Measurements from ENCODE around the gene MSI2.

DNA sequence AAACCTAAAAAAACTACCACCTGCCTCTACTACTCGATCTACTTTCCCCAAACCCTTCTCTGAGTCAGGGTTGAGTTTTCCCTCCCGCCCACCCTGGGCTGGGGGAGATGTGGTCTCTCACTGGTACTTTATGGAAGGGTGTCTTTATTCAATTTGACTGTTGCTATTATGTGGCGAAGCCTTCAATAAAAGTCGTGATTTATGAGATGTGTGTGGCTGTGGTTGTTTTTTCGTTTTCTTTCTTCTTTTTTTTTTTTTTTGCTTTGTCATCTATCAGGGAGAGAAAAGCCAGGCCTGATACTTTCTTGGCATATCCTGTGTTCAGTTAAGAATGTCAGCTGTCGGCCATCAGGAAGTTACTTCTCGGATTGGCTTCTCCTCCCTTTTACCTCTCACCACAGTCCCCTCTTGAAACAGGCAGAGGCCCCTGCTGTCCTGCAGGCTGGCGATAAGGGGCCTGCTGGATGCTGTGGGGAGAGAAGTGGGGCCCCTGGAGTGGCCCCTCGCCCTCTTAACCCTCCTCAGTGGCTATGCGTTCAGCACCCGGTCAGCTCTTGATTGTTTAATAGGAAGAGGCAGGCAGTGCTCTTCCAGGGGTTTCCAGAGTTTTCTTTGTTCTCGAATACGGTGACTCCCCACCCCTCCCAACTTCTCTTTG, 123.0 kb downstream of the MSI2 start:
- TF ChIP-seq EZH2phosphoT487 (IDR thresholded peaks at IDR 0.05; ENCODE audit: insufficient read depth, low read depth) (no peak), EZH2 (IDR thresholded peaks at IDR 0.05; ENCODE audit: insufficient read depth, poor library complexity, severe bottlenecking) (no peak)

Data from GM23248 (cell line).